ENCODE measurements around the gene PTP4A1.

GRCh38 chr6:63543001-63543400, 29.3 kb upstream of the PTP4A1 start:
- TF ChIP-seq CTCF (IDR thresholded peaks at IDR 0.05; ENCODE audit: poor library complexity) = no peak
- no peak for TF ChIP-seq EZH2 (IDR thresholded peaks at IDR 0.05; ENCODE audit: borderline replicate concordance)

All from hepatocyte (in vitro differentiated cells).